ENCODE measurements around the gene ATF5.

DNA sequence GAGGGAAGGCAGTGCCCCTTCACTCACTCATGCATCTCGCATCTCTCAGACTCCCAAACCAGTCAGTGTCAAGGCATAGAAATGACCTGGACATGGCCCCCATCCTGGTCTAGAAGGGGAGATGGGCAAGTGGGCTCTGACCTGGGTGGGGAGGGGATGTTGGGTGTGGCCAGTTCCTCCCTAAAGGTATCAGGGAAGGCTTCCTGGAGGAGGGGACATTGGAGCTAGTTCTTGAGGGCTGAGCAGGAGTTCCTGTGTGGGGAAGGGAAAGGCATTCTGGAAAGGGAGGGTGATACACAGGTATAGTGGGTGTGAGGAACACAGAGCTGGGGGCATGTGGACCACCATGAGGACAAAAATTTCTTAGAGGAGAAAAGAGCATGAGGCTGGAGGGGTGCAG is 36.3 kb upstream of the ATF5 start:
- TF ChIP-seq, protein P1, sequence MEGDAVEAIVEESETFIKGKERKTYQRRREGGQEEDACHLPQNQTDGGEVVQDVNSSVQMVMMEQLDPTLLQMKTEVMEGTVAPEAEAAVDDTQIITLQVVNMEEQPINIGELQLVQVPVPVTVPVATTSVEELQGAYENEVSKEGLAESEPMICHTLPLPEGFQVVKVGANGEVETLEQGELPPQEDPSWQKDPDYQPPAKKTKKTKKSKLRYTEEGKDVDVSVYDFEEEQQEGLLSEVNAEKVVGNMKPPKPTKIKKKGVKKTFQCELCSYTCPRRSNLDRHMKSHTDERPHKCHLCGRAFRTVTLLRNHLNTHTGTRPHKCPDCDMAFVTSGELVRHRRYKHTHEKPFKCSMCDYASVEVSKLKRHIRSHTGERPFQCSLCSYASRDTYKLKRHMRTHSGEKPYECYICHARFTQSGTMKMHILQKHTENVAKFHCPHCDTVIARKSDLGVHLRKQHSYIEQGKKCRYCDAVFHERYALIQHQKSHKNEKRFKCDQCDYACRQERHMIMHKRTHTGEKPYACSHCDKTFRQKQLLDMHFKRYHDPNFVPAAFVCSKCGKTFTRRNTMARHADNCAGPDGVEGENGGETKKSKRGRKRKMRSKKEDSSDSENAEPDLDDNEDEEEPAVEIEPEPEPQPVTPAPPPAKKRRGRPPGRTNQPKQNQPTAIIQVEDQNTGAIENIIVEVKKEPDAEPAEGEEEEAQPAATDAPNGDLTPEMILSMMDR (IDR thresholded peaks at IDR 0.05; ENCODE audit: low read depth, low read length): no peak
- TF ChIP-seq EZH2phosphoT487 (IDR thresholded peaks at IDR 0.05; ENCODE audit: low read depth): no peak

All from OCI-LY3 (cell line).